Stimulated activated CD4-positive, alpha-beta T cell treated with anti-CD3 and anti-CD28 coated beads, Interleukin-4, amount 100 ng/mL, for 48 hours (primary cell): Measurements from ENCODE around the gene GMPPB.
"Not testable (repeated sequence)": the region's sequence is repeated elsewhere in the genome, so short reads cannot be mapped to it uniquely, and the experiment has no call there.

Experiments used
- DNase-seq, 2 donors: peaks; one replicate each; pipeline ENCODE4 v3.0.0-alpha.2; 2020; ENCODE audit warnings: low read depth in 2 of 2

GMPPB gene

DNA sequence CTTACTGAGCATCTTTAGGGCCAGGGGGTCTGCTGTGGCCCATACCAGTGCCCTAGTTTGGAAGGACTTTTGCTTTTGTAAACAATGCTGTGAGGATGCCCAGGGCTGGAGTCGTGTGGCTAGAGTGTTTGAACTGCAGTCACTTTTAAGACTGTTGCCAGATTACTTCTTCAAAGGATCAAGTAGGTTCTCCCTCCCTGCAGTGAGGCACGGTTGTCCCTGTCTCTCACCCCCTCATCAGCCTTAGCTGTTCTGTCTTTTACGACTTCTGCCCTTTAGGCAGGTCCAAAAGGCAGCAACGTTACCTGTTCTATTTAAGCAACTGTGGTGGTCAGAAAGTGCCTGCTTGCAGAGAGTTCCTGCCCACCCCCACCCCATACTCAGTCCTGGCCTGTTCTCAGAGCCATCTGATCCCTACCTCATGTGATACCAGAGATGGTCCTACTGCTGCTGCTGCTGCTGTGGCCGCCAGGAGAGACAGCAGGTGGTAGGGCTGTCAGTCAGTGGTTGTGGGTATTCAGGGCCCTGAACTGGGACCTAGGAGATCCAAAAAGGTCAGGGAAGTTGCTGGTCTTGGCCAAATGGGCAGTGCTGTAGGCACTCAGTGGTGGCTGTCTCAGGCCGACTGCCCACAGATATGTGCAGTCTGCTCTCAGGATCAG lies 29.2 kb downstream of the GMPPB start:
- DNase-seq: not testable (repeated sequence)

DNA sequence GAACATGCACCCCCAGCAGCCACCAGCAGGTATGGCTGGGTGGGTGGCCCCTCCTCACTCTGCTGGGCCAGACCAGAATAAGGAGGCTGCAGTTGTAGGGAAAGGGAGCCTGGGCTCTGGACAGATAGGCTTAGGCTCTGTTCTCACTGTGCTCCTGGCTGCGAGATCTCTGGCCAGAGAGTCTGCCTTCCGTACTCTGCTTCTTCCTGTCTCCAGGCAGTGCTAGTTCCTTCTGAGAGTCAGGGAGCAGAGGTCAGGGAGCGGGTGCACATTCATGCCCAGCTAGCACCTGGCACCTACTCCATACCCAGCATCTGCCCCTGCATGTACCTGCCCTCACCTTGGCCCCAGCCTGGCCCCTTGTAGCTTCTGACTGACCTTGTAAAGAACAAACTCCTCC lies 32.3 kb downstream of the GMPPB start:
- not testable (repeated sequence) for DNase-seq

DNA sequence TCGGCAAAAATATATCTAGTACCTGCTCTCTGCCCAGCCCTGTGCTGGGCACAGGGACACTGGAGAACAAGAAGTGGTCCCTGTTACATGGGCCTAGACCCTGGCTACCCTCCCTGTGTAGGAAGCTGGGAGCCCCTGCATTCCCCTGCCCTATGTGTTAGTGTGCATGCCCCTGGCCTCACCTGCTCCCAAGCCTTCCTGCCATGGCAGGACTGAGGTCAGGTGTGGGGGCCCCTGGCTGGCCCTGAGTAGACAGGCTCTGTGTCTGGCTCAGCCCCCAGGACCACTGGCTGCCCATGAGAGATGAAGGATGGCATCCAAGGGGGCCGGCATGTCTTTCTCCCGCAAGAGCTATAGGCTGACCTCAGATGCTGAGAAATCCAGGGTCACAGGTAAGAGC lies 32.9 kb downstream of the GMPPB start:
- not testable (repeated sequence) for DNase-seq

DNA sequence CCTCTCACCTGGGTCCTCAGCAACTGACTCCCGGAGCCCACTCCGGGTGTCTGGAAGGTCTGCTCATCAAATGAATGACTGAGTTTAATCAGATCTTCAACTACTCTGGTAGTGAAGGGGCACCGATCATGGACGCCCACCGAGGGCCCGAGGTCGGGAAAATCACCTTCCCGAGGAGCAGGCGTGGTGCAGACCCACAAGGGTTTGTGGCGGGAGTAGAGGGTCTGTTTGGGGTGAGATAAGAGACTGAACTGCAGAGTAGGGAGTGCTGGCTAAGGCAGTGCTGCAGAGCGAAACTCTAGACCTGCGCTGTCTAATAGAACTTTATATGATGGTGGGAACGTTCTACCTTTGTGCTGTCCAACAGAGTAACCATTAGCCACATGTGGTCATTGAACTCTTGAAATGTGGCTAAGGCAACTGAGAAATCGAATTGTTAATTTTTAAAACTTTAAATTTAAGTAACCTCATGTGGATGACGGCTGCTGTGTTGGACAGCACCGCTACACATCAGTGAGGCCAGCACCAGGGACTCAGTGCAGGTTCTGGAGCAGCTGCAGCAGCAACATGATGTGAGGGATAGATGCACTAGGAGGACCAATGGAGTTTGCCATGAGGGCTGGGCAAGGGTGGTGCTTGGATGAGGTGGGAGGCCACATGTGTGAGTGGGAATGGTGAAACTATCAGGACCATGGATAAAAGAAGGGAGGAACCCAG lies 33.7 kb downstream of the GMPPB start:
- not testable (repeated sequence) for DNase-seq

DNA sequence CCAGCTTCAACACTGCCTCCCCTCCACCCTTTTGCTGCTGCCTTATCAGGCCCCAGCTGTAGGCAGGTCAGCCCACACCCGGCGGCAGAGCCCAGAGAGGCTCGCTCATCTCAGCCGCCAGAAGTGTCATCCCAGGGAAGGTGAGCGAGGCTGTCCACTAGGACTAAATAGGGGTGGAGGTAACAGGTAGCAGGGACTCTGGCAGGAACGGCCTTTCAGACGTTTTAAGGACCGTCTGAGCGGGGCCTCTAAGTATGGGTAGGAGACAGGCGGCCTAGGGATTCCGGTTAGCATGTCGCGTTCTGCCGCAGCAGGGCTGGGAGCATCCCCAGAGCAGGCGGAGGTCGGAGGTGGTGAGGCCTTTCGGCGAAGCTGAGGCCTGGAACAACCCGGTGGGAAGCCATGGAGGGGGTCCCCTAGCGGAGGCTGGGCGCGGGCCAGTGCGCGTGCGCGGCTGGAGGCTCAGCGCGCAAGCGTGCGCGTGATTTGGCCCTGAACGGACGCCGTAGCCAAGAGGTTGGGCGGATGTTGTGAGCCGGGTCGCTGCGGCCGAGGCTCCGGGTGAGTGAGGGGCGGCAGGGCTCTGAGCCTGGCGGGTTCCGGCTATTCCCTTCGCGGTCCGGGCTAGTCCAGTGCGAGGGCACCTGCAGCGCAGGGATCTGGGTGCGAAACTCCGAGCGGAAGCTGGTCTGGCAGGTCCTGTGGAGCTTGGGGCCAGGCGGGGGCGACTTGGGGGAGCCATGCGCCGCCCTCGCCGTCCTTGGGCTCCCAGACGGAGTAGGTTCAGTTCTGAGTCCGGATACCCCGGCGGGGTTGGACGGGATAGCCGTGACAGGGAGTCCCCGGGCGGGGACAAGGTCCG lies 34.5 kb downstream of the GMPPB start, which contains the start of the genes MST1 and RNF123:
TSS of gene MST1 (minus strand) at position 429 of the 862 bp plus-strand sequence. CDS start 783 bp downstream, outside the sequence.
TSS of gene RNF123 (plus strand) at position 512 of the 862 bp plus-strand sequence. CDS start 1,609 bp downstream, outside the sequence.
- DNase-seq: peak; percentile 85 to 91

DNA sequence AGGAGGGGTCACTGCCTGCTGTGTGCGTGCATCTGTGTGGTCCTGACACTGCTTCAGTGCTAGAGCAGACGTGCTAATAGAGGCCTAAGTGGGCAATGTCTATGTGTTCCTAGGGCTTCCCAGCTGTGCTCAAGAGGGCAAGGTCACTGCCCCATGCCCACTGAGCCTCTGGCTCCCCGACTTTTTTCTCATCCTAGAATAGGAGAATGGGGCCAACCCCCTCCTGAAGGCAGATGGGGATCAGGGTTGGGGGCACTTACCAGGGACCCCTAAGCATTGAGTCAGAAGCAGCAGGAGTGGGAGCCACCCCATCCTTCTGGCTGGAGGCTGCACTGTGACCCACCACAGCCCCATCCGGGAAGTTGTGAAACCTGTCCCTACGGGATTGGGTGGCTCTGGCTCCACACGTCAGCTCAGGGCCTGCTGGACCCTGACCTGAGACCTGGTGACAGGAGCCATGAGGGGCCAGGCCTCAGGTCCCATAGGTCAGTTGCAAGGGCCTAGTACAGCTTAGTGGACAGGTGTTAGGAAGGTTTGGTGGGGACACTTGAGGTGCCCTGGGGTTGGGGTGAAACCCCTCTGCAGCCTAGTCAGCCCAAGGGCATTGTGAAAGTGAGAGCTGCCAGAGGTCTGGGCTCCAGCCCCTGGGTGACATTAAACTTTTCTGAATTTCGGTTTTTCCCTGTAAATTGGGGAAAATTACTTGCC lies 35.3 kb downstream of the GMPPB start:
- DNase-seq: not testable (repeated sequence)

DNA sequence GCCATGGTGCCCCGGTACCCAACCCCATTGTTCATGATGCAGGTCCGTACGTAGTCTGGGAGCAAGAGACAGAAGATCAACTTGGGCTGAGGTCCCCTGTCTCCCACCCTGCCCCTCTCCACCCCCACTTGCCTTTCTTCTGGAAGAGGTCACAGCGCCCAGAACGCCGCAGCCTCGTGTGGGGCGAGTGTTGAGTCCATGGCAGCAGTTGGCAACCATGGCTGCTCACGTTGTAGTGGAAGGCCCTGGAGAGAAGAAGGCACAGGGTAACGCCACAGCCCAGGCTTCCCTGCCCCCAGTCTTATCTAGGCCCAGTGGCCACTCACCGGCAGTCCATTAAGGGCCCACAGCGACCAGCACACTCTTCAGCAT lies 36.3 kb downstream of the GMPPB start:
- not testable (repeated sequence) for DNase-seq

DNA sequence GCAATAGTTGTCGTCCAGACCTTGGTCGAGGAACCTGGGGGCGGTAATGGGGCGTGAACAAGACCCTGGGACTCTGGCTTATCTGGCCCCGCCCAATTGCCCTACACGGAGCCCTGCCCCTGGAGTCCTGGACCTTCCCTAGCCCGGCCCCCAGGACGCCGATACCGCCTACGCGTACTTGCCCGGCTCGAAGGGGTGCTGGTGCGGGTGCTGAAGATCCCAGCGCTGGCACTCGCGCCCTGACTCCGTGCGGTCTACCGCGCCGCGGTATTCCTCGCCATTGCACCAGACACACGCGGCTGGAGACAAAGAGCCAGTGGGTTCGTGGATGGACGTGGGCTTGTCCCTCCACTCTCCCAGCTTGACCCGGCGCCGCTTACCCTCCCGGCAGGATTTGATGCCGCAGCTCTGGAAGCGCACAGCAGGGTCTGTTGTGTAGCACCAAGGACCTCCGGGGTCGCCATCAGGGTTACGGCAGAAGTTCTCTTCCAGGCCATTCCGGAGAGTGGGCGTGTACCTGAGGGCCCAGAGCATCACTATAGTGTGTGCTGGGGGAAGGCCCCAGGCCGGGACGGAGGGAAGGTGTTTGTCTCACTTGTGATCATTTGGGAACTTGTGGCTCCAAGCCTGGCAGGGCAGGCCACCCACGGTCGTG lies 36.9 kb downstream of the GMPPB start:
- DNase-seq: peak in 1 of 2 donors; percentile 37

DNA sequence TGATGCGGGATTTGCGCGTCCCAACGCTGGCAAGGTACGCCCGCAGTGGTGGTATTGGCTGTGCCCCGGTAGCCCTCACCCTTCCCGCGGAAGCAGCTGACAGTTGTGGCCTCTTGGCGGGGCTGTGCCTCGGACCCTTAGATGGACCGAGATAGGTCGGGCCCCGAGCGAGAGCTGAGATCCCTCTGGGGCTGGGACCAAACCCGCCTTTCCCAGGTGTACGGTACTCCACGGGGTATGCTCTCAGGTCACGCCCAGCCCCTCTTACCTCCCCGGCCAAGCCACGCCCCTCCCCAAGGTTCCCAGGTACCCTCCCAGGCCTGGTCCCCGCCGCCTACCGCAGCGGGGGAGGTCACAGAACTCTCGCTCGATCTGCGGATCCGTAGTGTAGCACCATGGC lies 37.4 kb downstream of the GMPPB start:
- DNase-seq: not testable (repeated sequence)

DNA sequence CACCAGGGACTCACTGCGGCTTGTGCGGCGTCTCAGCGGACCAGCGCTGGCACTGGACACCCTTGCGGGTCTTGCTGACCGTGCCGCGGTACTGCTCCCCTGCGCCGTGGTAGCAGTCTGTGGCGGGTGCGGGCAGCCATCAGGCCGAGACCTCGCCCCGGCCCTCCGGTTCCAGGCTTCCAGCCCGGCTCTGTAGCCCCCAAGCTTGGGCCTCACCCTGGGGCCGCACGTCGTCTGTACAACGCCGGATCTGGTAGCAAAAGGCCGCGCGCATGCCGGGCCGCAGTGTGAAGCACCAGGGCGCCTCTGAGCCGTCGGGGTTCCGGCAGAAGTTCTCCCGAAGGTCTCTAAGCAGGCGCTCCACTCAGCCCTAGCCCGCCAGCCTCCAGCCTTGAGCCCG lies 37.9 kb downstream of the GMPPB start:
- DNase-seq: not testable (repeated sequence)

DNA sequence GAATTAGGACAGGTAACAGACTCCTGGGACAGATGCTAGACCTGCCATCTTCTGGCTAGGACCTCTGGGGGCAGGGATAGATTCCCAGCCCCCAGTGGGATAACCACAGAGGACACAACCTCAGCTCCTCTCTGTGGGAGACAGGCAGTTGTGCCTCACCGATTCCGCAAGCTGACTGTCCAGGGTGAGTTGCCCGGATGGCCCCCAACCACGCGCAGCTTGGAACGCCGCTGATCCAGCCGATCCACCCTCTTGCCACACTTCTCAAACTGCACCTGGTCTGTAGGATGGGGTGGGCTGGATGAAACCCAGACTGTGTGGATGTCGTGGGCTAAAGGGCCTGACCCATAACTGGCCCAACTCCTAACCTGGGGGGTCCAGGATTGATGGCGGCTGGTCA lies 38.6 kb downstream of the GMPPB start:
- not testable (repeated sequence) for DNase-seq

DNA sequence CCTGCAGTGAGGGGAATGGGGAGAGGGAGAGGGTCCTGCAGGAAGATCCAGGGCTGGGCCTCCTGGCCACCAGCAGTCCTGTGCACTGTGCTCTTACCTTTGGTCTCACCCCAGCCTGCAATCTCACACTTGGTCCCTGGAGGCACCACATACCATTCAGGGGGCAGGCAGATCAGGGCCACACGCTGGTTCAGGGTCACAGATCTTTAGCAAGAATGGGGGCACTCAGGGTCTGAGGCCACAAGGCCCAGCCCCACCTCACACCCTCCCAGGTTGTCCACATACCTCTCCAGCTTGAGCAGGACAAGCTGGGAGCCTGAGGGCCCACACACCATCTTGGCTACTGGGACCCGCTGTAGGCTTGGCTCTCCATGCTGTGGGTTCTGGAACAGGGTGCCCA lies 39.3 kb downstream of the GMPPB start:
- DNase-seq: not testable (repeated sequence)

DNA sequence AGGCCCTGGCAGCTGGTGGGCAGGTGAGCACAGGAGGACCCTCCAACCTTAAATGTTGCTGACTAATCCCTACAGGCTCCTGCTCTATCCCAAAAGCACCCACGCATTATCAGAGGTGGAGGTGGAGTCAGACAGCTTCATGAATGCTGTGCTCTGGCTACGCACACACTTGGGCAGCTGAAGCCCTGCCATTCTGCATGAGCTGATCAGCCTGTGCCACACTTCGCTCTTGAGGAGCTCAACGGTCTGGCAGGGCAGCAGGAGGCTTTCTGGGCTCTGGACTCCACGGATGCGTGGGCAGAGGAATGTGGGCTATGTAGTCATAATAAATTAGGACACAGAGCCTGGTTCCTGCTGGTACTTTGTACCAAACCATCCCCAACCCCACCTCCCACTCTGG lies 40.6 kb downstream of the GMPPB start:
- DNase-seq: no peak

DNA sequence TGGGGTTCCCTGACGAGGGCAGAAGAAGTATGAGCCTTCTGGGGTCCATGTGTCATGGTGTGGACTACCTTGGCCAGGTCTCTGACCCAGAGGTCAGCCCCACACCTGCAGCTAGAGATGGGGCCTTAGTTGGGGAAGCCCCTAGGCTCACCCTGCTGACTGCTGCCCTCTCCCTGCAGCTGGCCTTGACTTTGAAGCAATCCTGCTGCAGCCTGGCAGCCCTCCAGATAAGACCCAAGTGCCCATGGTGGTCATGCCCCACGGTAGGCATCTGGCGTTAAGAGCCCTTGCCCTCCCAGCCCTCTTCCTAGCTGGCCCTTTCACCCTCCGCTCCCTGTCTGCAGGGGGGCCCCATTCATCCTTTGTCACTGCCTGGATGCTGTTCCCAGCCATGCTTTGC lies 42.2 kb downstream of the GMPPB start:
- no peak for DNase-seq

DNA sequence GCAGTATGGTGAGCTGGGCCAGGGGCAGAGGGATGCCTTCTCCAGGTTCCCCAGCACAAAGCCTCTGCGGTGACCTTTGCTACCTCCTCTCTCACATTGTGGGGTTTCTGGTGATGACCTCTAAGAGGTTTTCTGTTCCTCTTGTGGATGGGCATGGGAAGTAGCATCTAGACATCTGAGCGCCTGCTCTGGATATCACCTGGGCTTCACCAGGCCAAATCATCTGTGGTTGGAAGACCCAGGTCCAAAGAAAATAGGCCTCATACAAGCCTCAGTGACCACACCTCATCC lies 42.6 kb downstream of the GMPPB start:
- no peak for DNase-seq

DNA sequence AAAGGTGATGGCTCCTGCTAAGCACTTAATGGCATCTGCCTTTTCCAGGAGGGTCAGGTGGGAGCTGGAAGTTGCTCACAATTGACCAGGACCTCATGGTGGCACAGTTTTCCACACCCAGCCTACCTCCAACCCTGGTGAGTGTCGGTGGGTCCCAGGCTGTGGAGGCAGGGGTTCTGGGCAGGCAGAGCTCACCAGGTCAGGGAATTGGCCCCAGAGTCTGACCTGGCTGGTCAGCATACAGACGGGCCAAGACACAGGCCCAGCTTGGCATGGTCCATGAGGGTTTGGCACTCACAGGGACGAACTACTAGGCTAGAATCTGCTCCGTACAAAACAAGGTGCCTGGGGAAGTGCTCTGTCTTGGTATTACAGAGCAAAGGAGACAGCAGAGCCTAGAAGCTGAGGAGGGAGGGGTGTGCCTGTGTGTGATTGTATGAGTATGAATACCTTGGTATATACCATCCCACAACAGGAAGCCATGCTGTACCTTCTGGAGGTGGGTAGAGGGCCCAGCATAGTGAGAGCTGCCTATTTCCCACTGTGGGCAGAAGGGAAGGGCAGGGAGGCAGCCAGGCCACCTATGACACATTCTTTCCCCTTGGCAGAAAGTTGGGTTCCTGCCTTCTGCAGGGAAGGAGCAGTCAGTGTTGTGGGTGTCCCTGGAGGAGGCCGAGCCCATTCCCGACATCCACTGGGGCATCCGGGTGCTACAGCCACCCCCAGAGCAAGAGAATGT lies 43.1 kb downstream of the GMPPB start:
- DNase-seq: no peak

DNA sequence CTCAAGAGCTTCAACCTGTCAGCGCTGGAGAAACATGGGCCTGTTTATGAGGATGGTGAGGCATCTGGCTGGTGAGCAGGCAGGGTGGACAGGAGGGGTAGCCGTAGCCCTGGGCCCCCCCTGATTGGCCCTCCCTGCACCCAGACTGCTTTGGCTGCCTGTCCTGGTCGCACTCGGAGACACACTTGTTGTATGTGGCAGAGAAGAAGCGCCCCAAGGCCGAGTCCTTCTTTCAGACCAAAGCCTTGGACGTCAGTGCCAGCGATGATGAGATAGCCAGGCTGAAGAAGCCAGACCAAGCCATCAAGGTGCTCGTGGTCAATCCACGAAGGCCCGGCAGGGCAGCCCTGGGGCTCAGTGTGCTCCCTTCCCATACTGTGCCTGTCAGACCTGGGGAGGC lies 47.8 kb downstream of the GMPPB start:
- no peak for DNase-seq

DNA sequence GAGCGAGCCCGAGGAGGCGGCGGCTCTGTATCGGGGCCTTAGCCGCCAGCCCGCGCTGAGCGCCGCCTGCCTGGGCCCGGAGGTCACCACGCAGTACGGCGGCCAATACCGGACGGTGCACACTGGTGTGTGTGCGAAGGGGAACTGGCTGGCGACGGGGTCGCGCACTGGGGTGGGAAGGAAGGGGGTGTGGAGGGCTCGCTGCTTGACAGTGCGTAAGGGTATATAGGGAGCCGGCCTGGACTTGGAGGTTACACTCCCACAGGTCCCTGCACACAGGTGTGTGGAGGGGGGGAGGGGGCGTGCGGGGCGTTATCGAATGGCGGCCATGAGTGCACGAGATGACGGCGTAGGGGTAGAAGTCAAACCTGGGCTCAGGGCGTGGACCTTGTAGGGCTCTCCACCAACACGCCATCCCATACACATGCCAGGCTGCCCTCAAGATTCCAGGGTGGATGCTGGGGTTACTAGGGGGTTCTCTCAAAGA lies 49.2 kb downstream of the GMPPB start:
- DNase-seq: no peak

DNA sequence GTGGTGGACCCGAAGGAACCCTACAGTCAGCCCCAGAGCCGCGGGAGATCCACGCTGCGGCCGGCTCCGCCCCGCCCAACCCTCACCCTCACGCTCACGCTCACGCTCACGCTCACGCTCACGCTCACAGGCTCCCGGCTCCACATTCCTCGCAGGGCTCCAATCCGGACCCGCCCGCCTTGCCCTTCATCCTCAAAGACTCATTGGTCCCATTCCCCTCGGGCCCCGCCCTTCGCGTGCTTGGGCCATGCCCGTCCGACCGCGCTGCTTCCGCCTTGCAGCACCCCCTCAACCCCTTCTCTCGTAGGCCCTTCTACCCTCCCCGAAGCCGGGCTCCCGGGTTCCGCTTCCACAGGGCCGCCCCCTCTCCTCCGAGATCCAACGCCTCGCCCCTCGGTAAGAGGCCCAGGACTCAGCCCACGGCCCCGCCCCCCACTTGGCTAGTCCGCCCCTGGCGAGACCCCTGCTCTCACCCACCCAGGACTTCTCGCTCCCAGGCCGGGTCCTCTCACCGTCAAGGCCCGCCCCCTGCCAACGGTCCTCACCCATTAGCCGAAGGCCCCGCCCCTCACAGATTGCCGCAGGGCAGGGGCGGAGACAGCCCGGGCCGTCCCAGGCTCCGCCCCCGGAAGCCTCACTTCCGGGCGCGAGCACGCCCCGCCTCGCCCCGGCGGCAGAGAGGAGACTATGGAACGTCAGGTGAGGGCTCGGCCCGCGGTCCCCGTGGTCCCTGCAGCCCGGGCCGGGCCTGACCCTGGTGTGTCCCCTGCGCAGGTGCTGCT lies 49.8 kb downstream of the GMPPB start, which contains the start of gene APEH:
TSS of gene APEH (plus strand) at position 637 of the 782 bp plus-strand sequence. CDS start at position 688, 51 bp downstream.
- peak; percentile 96 to 99 for DNase-seq
